ENCODE measurements around the gene RNF180.

RNF180 gene

GRCh38 chr5:64308135-64308534 is 142.5 kb downstream of the RNF180 start:
- no peak overlapping the region for H3K4me2 ChIP-seq (ENCODE audit: insufficient read depth, low read length)
- no peak overlapping the region for H2AFZ ChIP-seq (ENCODE audit: low read depth, low read length)
- TF ChIP-seq, protein P1, sequence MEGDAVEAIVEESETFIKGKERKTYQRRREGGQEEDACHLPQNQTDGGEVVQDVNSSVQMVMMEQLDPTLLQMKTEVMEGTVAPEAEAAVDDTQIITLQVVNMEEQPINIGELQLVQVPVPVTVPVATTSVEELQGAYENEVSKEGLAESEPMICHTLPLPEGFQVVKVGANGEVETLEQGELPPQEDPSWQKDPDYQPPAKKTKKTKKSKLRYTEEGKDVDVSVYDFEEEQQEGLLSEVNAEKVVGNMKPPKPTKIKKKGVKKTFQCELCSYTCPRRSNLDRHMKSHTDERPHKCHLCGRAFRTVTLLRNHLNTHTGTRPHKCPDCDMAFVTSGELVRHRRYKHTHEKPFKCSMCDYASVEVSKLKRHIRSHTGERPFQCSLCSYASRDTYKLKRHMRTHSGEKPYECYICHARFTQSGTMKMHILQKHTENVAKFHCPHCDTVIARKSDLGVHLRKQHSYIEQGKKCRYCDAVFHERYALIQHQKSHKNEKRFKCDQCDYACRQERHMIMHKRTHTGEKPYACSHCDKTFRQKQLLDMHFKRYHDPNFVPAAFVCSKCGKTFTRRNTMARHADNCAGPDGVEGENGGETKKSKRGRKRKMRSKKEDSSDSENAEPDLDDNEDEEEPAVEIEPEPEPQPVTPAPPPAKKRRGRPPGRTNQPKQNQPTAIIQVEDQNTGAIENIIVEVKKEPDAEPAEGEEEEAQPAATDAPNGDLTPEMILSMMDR (IDR thresholded peaks at IDR 0.05; ENCODE audit: borderline replicate concordance, extremely low read depth, low read length, poor library complexity, severe bottlenecking) = no peak
- DNase-seq (no peak), ATAC-seq (ENCODE audit: insufficient read depth, low read depth) (no peak)
- H3K9me3 ChIP-seq (ENCODE audit: insufficient read depth, low read length, severe bottlenecking) = no peaks in the 10 kb centered on the region
- H3K4me1 ChIP-seq (ENCODE audit: insufficient read depth, low read length) = no peaks in the 10 kb centered on the region
- H3K27ac ChIP-seq (ENCODE audit: low read length) = no peak overlapping the region
- no peaks in the 10 kb centered on the region for H3K27me3 ChIP-seq (ENCODE audit: insufficient read depth, low read length, poor library complexity)
- H4K20me1 ChIP-seq (ENCODE audit: insufficient read depth, low read length) = no peaks in the 10 kb centered on the region
- H3K4me3 ChIP-seq (ENCODE audit: low read depth in 1 of 2, low read length in 2 of 2) = no peak overlapping the region
- H3K79me2 ChIP-seq (ENCODE audit: insufficient read depth, low read length) = no peaks in the 10 kb centered on the region
- H3K36me3 ChIP-seq (ENCODE audit: insufficient read depth, low read length) = no peaks in the 10 kb centered on the region
- no peak overlapping the region for H3K9ac ChIP-seq (ENCODE audit: low read depth, low read length)

DNA sequence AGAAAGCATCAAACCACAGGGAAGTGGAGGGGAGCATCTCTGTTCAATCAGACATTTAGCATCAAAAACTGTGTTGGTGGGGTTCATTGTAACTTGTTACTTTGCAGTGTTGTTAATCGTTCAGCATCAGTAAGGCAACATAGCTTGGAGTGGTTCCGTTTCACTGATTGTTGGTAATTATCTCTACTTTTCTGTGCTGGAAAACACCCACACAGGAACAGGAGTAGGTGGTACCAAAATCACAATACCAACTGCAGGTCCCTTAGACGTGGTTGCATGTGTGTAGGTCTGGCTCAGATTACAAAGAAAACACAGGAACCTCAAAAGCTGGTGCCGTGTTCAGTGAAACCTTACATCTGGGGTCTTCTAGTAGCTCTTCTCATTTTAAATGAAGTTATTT is 146.8 kb downstream of the RNF180 start:
- no peak for ATAC-seq (ENCODE audit: insufficient read depth, low read depth)

GRCh38 chr5:64315778-64316177 is 150.1 kb downstream of the RNF180 start:
- Histone ChIP-seq H2AFZ (ENCODE audit: low read depth, low read length) (no peak overlapping the region), H3K79me2 (ENCODE audit: insufficient read depth, low read length) (no peaks in the 10 kb centered on the region), H3K27ac (ENCODE audit: low read length) (no peak overlapping the region), H3K4me3 (ENCODE audit: low read depth in 1 of 2, low read length in 2 of 2) (no peak overlapping the region), H3K9ac (ENCODE audit: low read depth, low read length) (no peak overlapping the region), H4K20me1 (ENCODE audit: insufficient read depth, low read length) (no peaks in the 10 kb centered on the region), H3K27me3 (ENCODE audit: insufficient read depth, low read length, poor library complexity) (no peaks in the 10 kb centered on the region), H3K9me3 (ENCODE audit: insufficient read depth, low read length, severe bottlenecking) (no peaks in the 10 kb centered on the region), H3K36me3 (ENCODE audit: insufficient read depth, low read length) (no peaks in the 10 kb centered on the region), H3K4me2 (ENCODE audit: insufficient read depth, low read length) (no peak overlapping the region), H3K4me1 (ENCODE audit: insufficient read depth, low read length) (no peaks in the 10 kb centered on the region)
- ATAC-seq (ENCODE audit: insufficient read depth, low read depth) (no peak), DNase-seq (no peak)
- TF ChIP-seq, protein P1 (IDR thresholded peaks at IDR 0.05; ENCODE audit: borderline replicate concordance, extremely low read depth, low read length, poor library complexity, severe bottlenecking) = no peak
- TF ChIP-seq EZH2 (IDR thresholded peaks at IDR 0.05; ENCODE audit: borderline replicate concordance, low read depth, low read length, severe bottlenecking) = no peak

More for the DNA sequence above, 146.8 kb downstream of the RNF180 start:
- no peaks in the 10 kb centered on the region for H3K4me1 ChIP-seq (ENCODE audit: insufficient read depth, low read length)
- no peaks in the 10 kb centered on the region for H4K20me1 ChIP-seq (ENCODE audit: insufficient read depth, low read length)
- no peaks in the 10 kb centered on the region for H3K36me3 ChIP-seq (ENCODE audit: insufficient read depth, low read length)
- H3K4me3 ChIP-seq (ENCODE audit: low read depth in 1 of 2, low read length in 2 of 2) = no peak overlapping the region
- no peak for DNase-seq
- no peak overlapping the region for H3K27ac ChIP-seq (ENCODE audit: low read length)
- no peak overlapping the region for H3K9ac ChIP-seq (ENCODE audit: low read depth, low read length)
- no peak overlapping the region for H3K4me2 ChIP-seq (ENCODE audit: insufficient read depth, low read length)
- TF ChIP-seq, protein P1 (IDR thresholded peaks at IDR 0.05; ENCODE audit: borderline replicate concordance, extremely low read depth, low read length, poor library complexity, severe bottlenecking) = no peak
- no peak for TF ChIP-seq EZH2 (IDR thresholded peaks at IDR 0.05; ENCODE audit: borderline replicate concordance, low read depth, low read length, severe bottlenecking)
- no peaks in the 10 kb centered on the region for H3K79me2 ChIP-seq (ENCODE audit: insufficient read depth, low read length)
- H2AFZ ChIP-seq (ENCODE audit: low read depth, low read length) = no peak overlapping the region
- no peaks in the 10 kb centered on the region for H3K27me3 ChIP-seq (ENCODE audit: insufficient read depth, low read length, poor library complexity)
- H3K9me3 ChIP-seq (ENCODE audit: insufficient read depth, low read length, severe bottlenecking) = no peaks in the 10 kb centered on the region

DNA sequence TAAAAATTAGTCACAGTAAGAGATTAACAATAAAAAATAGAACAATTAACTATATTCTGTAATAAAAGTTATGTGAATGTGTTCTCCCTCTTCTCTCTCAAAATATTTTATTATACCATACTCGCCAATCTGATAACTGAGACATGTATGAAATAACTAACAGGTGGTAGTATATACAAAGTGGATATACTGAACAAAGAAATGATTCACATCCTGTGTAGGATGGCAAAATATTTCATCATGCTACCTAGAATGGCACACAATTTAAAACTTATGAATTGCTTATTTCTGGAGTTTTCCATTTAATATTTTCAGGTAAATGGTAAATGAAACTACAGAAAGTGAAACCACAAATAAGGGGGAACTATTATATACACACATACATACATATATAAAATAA is 152.5 kb downstream of the RNF180 start:
- ATAC-seq (ENCODE audit: insufficient read depth, low read depth) (no peak), DNase-seq (no peak)
- no peak overlapping the region for H3K4me3 ChIP-seq (ENCODE audit: low read depth in 1 of 2, low read length in 2 of 2)
- no peaks in the 10 kb centered on the region for H3K4me1 ChIP-seq (ENCODE audit: insufficient read depth, low read length)
- H4K20me1 ChIP-seq (ENCODE audit: insufficient read depth, low read length) = no peaks in the 10 kb centered on the region
- no peaks in the 10 kb centered on the region for H3K79me2 ChIP-seq (ENCODE audit: insufficient read depth, low read length)
- no peak overlapping the region for H2AFZ ChIP-seq (ENCODE audit: low read depth, low read length)
- H3K9me3 ChIP-seq (ENCODE audit: insufficient read depth, low read length, severe bottlenecking) = no peaks in the 10 kb centered on the region
- no peak overlapping the region for H3K4me2 ChIP-seq (ENCODE audit: insufficient read depth, low read length)
- no peaks in the 10 kb centered on the region for H3K27me3 ChIP-seq (ENCODE audit: insufficient read depth, low read length, poor library complexity)
- TF ChIP-seq EZH2 (IDR thresholded peaks at IDR 0.05; ENCODE audit: borderline replicate concordance, low read depth, low read length, severe bottlenecking) = no peak
- H3K9ac ChIP-seq (ENCODE audit: low read depth, low read length) = no peak overlapping the region
- H3K36me3 ChIP-seq (ENCODE audit: insufficient read depth, low read length) = no peaks in the 10 kb centered on the region
- no peak overlapping the region for H3K27ac ChIP-seq (ENCODE audit: low read length)
